ENCODE measurements around the gene PIP5KL1.

Gene PIP5KL1

GRCh38 chr9:127945338-127945737 is 14.8 kb upstream of the PIP5KL1 start:
- H3K4me1 Mint-ChIP-seq (ENCODE audit: low read depth) = peaks cover 34% of the 10 kb centered on the region
- no peak overlapping the region for H3K27ac Mint-ChIP-seq
- H3K36me3 Mint-ChIP-seq (ENCODE audit: low read depth) = peaks cover 20% of the 10 kb centered on the region

GRCh38 chr9:127944586-127945218 is 14.1 kb upstream of the PIP5KL1 start:
- Mint-ChIP-seq H3K9me3 (no peaks in the 10 kb centered on the region), H3K27me3 (no peaks in the 10 kb centered on the region), H3K27ac (no peak overlapping the region), H3K4me3 (no peak overlapping the region), H3K4me1 (ENCODE audit: low read depth) (peaks cover 27% of the 10 kb centered on the region), H3K36me3 (ENCODE audit: low read depth) (peaks cover 20% of the 10 kb centered on the region)

More at GRCh38 chr9:127945338-127945737, 14.8 kb upstream of the PIP5KL1 start:
- no peaks in the 10 kb centered on the region for H3K9me3 Mint-ChIP-seq
- H3K4me3 Mint-ChIP-seq = no peak overlapping the region
- no peaks in the 10 kb centered on the region for H3K27me3 Mint-ChIP-seq

- Mint-ChIP-seq H3K27ac (no peak overlapping the region), H3K4me1 (ENCODE audit: low read depth) (peaks cover 23% of the 10 kb centered on the region), H3K36me3 (ENCODE audit: low read depth) (peaks cover 18% of the 10 kb centered on the region), H3K27me3 (no peaks in the 10 kb centered on the region), H3K9me3 (no peaks in the 10 kb centered on the region), H3K4me3 (no peak overlapping the region)
Observed at GRCh38 chr9:127943731-127944144, 13.2 kb upstream of the PIP5KL1 start.

GRCh38 chr9:127943011-127943662 is 12.6 kb upstream of the PIP5KL1 start:
- peaks cover 24% of the 10 kb centered on the region for H3K4me1 Mint-ChIP-seq (ENCODE audit: low read depth)
- H3K36me3 Mint-ChIP-seq (ENCODE audit: low read depth) = peaks cover 16% of the 10 kb centered on the region
- H3K27ac Mint-ChIP-seq = peak overlapping the region; percentile 65
- no peaks in the 10 kb centered on the region for H3K27me3 Mint-ChIP-seq
- H3K4me3 Mint-ChIP-seq = no peak overlapping the region
- no peaks in the 10 kb centered on the region for H3K9me3 Mint-ChIP-seq

GRCh38 chr9:127942216-127943010 is 11.8 kb upstream of the PIP5KL1 start:
- Mint-ChIP-seq H3K36me3 (ENCODE audit: low read depth) (peaks cover 12% of the 10 kb centered on the region), H3K9me3 (no peaks in the 10 kb centered on the region), H3K4me3 (no peak overlapping the region), H3K4me1 (ENCODE audit: low read depth) (peaks cover 31% of the 10 kb centered on the region), H3K27ac (peak overlapping the region; percentile 65), H3K27me3 (no peaks in the 10 kb centered on the region)

- peaks cover 35% of the 10 kb centered on the region for H3K4me1 Mint-ChIP-seq (ENCODE audit: low read depth)
- no peaks in the 10 kb centered on the region for H3K9me3 Mint-ChIP-seq
- peaks cover 14% of the 10 kb centered on the region for H3K36me3 Mint-ChIP-seq (ENCODE audit: low read depth)
- H3K27ac Mint-ChIP-seq = no peak overlapping the region
- no peak overlapping the region for H3K4me3 Mint-ChIP-seq
- H3K27me3 Mint-ChIP-seq = no peaks in the 10 kb centered on the region
Observed at GRCh38 chr9:127941961-127942215, 11.3 kb upstream of the PIP5KL1 start.

- no peaks in the 10 kb centered on the region for H3K9me3 Mint-ChIP-seq
Observed at GRCh38 chr9:127941062-127941960, 10.7 kb upstream of the PIP5KL1 start.

GRCh38 chr9:127940593-127940992 is 10.0 kb upstream of the PIP5KL1 start:
- H3K4me1 Mint-ChIP-seq (ENCODE audit: low read depth) = peaks cover 48% of the 10 kb centered on the region

More at GRCh38 chr9:127941062-127941960, 10.7 kb upstream of the PIP5KL1 start:
- Mint-ChIP-seq H3K4me3 (no peak overlapping the region), H3K4me1 (ENCODE audit: low read depth) (peaks cover 41% of the 10 kb centered on the region), H3K36me3 (ENCODE audit: low read depth) (peaks cover 14% of the 10 kb centered on the region), H3K27me3 (no peaks in the 10 kb centered on the region), H3K27ac (no peak overlapping the region)

GRCh38 chr9:127938298-127938690 is 7.7 kb upstream of the PIP5KL1 start:
- Mint-ChIP-seq H3K9me3 (no peaks in the 10 kb centered on the region), H3K27ac (peak overlapping the region; percentile 72), H3K36me3 (ENCODE audit: low read depth) (peaks cover 20% of the 10 kb centered on the region), H3K27me3 (no peaks in the 10 kb centered on the region), H3K4me1 (ENCODE audit: low read depth) (peaks cover 49% of the 10 kb centered on the region), H3K4me3 (peak overlapping the region; percentile 35)

More at GRCh38 chr9:127940593-127940992, 10.0 kb upstream of the PIP5KL1 start:
- no peaks in the 10 kb centered on the region for H3K27me3 Mint-ChIP-seq
- H3K27ac Mint-ChIP-seq = peak overlapping the region; percentile 63
- H3K4me3 Mint-ChIP-seq = no peak overlapping the region
- peaks cover 22% of the 10 kb centered on the region for H3K36me3 Mint-ChIP-seq (ENCODE audit: low read depth)
- no peaks in the 10 kb centered on the region for H3K9me3 Mint-ChIP-seq

- H3K27ac Mint-ChIP-seq = peak within 1 kb of the TSS; percentile 87
- H3K36me3 Mint-ChIP-seq (ENCODE audit: low read depth) = peaks cover 16% of the 10 kb centered on the region
- peak within 1 kb of the TSS; percentile 92 for H3K4me3 Mint-ChIP-seq
- H3K9me3 Mint-ChIP-seq = no peaks in the 10 kb centered on the region
- peaks cover 44% of the 10 kb centered on the region for H3K4me1 Mint-ChIP-seq (ENCODE audit: low read depth)
- no peaks in the 10 kb centered on the region for H3K27me3 Mint-ChIP-seq
Observed at GRCh38 chr9:127937388-127938297, 7.1 kb upstream of the PIP5KL1 start, which contains the start of gene DPM2. Gene DPM2 (minus strand): TSS chr9:127937854. CDS start chr9:127937820, 34 bp downstream.

- Mint-ChIP-seq H3K27ac (peak overlapping the region; percentile 87), H3K4me3 (peak overlapping the region; percentile 92), H3K36me3 (ENCODE audit: low read depth) (peaks cover 16% of the 10 kb centered on the region), H3K9me3 (no peaks in the 10 kb centered on the region), H3K27me3 (no peaks in the 10 kb centered on the region), H3K4me1 (ENCODE audit: low read depth) (peaks cover 40% of the 10 kb centered on the region)
Observed at GRCh38 chr9:127937056-127937387, 6.4 kb upstream of the PIP5KL1 start.

- Mint-ChIP-seq H3K9me3 (no peaks in the 10 kb centered on the region), H3K27ac (peak overlapping the region; percentile 87), H3K4me1 (ENCODE audit: low read depth) (peaks cover 43% of the 10 kb centered on the region), H3K36me3 (ENCODE audit: low read depth) (peaks cover 16% of the 10 kb centered on the region), H3K4me3 (peak overlapping the region; percentile 92), H3K27me3 (no peaks in the 10 kb centered on the region)
Observed at GRCh38 chr9:127936347-127936852, 5.8 kb upstream of the PIP5KL1 start.

GRCh38 chr9:127935765-127936221 is 5.2 kb upstream of the PIP5KL1 start:
- Mint-ChIP-seq H3K9me3 (no peaks in the 10 kb centered on the region), H3K36me3 (ENCODE audit: low read depth) (peaks cover 16% of the 10 kb centered on the region), H3K4me1 (ENCODE audit: low read depth) (peaks cover 49% of the 10 kb centered on the region), H3K27ac (peak overlapping the region; percentile 87), H3K27me3 (no peaks in the 10 kb centered on the region), H3K4me3 (peak overlapping the region; percentile 92)

Data from stimulated activated naive CD8-positive, alpha-beta T cell treated with anti-CD3 and anti-CD28 coated beads, Interleukin-15, Interleukin-2, amounts not matched to agents 100 ng/mL and 50 ng/mL, for 24 hours (primary cell).